ENCODE data around the gene ASB13.
A peak's percentile ranks its signal among the peaks of the same experiment; 100 is the strongest.

Gene ASB13

GRCh38 chr10:5666008-5666840 lies at the start of gene ASB13:
TSS of gene ASB13 (minus strand) at chr10:5666595. CDS start at chr10:5666551, 44 bp downstream.
- H3K4me3 ChIP-seq (ENCODE audit: control insufficient read depth, low read depth, low read length) = peak within 1 kb of the TSS; percentile 74
- no peak for TF ChIP-seq CTCF (conservative IDR thresholded peaks at IDR 0.05; ENCODE audit: control insufficient read depth, insufficient read depth, low read depth, low read length)
- DNase-seq (ENCODE audit: low read depth) = peak; percentile 38

DNA sequence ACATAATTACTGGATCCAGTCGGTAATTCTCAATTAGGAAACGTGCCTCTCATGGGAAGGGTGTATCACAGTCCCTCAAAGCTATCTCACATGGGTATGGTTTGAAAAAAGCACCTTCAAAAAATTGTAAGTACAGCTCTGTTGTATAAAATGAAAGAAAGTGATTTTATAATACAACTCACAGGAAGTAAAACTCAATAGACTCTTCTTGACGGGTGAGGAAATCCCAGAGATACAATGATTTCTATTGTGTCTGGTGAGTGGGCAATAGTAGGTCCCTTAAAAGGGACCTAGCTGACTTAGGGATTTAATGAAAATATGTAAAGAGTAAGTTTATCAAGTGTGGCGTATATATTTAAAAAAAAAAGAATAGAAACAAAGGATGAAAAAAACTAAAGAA lies 45.2 kb upstream of the ASB13 start:
- no peak for DNase-seq (ENCODE audit: low read depth)
- no peak for TF ChIP-seq CTCF (conservative IDR thresholded peaks at IDR 0.05; ENCODE audit: control insufficient read depth, insufficient read depth, low read depth, low read length)
- H3K4me3 ChIP-seq (ENCODE audit: control insufficient read depth, low read depth, low read length) = no peak overlapping the region

DNA sequence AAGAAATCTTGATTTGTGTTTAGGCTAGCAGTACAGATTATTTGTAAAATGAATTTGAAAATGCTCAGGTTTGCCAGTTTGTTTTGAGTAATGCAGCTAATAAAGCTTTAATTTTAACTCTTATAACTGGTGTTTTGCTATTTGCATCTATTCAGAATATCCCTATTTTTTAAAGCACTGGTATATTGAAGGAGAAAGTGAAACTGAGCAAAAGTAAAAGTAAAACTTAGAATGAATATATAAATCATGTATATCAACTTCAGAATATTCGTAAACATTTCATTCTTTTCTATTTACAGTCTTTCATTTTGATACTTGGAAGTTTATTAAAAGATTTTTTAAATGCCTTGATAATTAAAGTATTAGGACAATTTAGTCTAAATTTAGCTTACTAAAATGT lies 44.5 kb upstream of the ASB13 start:
- TF ChIP-seq CTCF (conservative IDR thresholded peaks at IDR 0.05; ENCODE audit: control insufficient read depth, insufficient read depth, low read depth, low read length) = no peak
- no peak for DNase-seq (ENCODE audit: low read depth)
- H3K4me3 ChIP-seq (ENCODE audit: control insufficient read depth, low read depth, low read length) = no peak overlapping the region

- no peak for DNase-seq (ENCODE audit: low read depth)
- TF ChIP-seq CTCF (conservative IDR thresholded peaks at IDR 0.05; ENCODE audit: control insufficient read depth, insufficient read depth, low read depth, low read length) = no peak
- no peak overlapping the region for H3K4me3 ChIP-seq (ENCODE audit: control insufficient read depth, low read depth, low read length)
Measured at GRCh38 chr10:5709865-5710264, 43.5 kb upstream of the ASB13 start.

DNA sequence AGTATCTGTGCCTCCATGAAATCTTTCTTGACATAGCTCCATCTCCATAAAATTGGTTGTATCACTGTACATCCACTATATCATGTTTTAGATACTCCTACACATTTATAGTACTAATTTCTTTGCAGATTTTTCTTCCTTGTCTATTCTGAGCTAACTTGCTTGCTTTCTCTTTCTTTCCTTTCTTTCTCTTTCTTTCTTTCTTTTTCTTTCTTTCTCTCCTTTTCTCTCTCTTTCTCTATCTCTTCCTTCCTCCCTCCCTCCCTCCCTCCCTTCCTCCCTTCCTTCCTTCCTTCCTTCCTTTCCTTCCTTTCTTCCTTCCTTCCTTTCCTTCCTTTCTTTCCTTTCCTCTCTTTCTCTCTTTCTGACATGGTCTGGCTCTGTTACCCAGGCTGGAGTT lies 42.0 kb upstream of the ASB13 start:
- no peak for DNase-seq (ENCODE audit: low read depth)
- no peak overlapping the region for H3K4me3 ChIP-seq (ENCODE audit: control insufficient read depth, low read depth, low read length)
- no peak for TF ChIP-seq CTCF (conservative IDR thresholded peaks at IDR 0.05; ENCODE audit: control insufficient read depth, insufficient read depth, low read depth, low read length)

- H3K4me3 ChIP-seq (ENCODE audit: control insufficient read depth, low read depth, low read length) = no peak overlapping the region
- no peak for DNase-seq (ENCODE audit: low read depth)
- no peak for TF ChIP-seq CTCF (conservative IDR thresholded peaks at IDR 0.05; ENCODE audit: control insufficient read depth, insufficient read depth, low read depth, low read length)
Measured at GRCh38 chr10:5698062-5698461, 31.7 kb upstream of the ASB13 start.
